Measurements from ENCODE around the gene TSPAN4. TPM values are rescaled to one million over a fixed set of nuclear protein-coding genes. Genes with fewer than 3 reads are reported as not detected.

The TSPAN4 gene
- total and polyA plus RNA-seq, 11 donors = 22.7 to 93.0 (median 31.3) TPM

DNA sequence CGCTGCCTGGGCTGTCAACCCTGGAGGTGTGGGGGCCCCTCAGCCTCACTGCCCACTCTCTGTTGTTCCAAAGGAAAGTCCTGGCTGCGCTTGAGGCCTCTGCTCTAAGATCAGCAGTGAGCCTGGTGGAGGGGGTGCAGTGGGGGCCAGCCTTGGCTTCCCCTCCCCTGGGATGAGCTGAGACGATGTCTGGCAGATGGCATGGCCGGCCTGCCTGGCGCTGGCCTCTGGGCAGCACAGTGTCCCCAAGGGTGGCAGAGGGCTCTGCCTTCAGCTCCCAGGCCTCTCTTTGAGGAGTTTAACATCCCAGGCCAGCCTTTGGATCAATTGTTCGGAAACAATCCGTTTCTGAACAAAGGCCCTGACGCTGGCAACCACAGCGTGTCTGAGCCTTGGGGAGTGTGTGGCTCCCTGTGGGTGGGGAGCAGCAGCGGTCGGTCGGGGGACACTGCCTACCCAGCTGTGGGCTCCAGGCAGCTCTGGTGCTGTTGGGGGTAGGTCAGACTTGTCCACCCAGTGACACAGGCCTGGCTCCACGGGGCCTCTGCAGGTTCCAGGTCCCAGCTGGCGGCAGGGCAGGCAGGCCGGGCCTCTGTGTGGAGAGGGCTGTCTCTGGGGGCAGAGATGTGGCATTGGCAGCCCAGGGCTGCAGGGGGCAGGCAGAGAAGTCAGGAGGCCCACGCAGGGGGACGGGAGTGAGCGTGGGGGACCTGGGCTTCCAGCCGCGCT is 12.1 kb downstream of the TSPAN4 start:
- Histone ChIP-seq H3K4me1 (peaks cover 3 to 65% (median 14%) of the 10 kb centered on the region in 12 donors), H3K27me3 (no peaks in the 10 kb centered on the region), H3K9me3 (no peaks in the 10 kb centered on the region), H3K36me3 (peaks cover 0 to 10% (median 0%) of the 10 kb centered on the region in 9 donors), H3K4me3 (no peak overlapping the region), H3K27ac (no peak overlapping the region)
- DNase-seq (no peak), ATAC-seq (no peak)
- WGBS, 4 donors = 76 to 86% (median 83%) methylated on average over 10 to 20 of the region's 20 CpGs
- intact Hi-C loops (cut with DNase I) = loop anchor here in 1 of 10 donors (10.0 kb wide), 1 partner anchor 50 kb away; no protein-coding TSS in a partner anchor
- TF ChIP-seq, protein P1, sequence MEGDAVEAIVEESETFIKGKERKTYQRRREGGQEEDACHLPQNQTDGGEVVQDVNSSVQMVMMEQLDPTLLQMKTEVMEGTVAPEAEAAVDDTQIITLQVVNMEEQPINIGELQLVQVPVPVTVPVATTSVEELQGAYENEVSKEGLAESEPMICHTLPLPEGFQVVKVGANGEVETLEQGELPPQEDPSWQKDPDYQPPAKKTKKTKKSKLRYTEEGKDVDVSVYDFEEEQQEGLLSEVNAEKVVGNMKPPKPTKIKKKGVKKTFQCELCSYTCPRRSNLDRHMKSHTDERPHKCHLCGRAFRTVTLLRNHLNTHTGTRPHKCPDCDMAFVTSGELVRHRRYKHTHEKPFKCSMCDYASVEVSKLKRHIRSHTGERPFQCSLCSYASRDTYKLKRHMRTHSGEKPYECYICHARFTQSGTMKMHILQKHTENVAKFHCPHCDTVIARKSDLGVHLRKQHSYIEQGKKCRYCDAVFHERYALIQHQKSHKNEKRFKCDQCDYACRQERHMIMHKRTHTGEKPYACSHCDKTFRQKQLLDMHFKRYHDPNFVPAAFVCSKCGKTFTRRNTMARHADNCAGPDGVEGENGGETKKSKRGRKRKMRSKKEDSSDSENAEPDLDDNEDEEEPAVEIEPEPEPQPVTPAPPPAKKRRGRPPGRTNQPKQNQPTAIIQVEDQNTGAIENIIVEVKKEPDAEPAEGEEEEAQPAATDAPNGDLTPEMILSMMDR (IDR thresholded peaks at IDR 0.05) = no peak
- TF ChIP-seq POLR2A (IDR thresholded peaks at IDR 0.05) = no peak

DNA sequence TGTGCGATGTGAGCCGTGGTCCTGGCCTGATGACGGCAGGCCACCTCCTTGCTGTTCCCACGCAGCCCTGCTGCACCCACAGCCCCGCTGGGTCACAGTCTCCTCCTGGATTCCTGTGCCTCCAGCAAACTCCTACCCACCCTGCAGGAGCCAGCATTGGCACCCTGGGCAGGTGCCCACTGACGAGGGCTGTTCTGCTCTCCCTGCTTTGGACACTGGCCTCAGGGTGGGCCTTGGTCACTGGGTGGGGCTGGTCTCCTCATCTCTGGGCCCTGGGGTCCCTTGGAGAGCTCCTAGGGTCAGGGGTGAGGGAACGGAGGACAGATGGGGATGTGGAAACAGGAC is 12.7 kb downstream of the TSPAN4 start:
- Histone ChIP-seq H3K36me3 (peaks cover 0 to 10% (median 0%) of the 10 kb centered on the region in 9 donors), H3K9me3 (no peaks in the 10 kb centered on the region), H3K4me3 (no peak overlapping the region), H3K27me3 (no peaks in the 10 kb centered on the region), H3K4me1 (peaks cover 4 to 65% (median 18%) of the 10 kb centered on the region in 12 donors), H3K27ac (no peak overlapping the region)
- WGBS, 4 donors = 87 to 93% (median 90%) methylated on average over 5 to 7 of the region's 7 CpGs
- ATAC-seq = no peak
- DNase-seq = no peak
- TF ChIP-seq POLR2A (IDR thresholded peaks at IDR 0.05) = no peak
- TF ChIP-seq, protein P1 (IDR thresholded peaks at IDR 0.05) = no peak
- intact Hi-C loops (cut with DNase I) = loop anchor here in 1 of 10 donors (10.0 kb wide), 1 partner anchor 49 kb away; no protein-coding TSS in a partner anchor

- H3K4me1 ChIP-seq = peaks cover 4 to 65% (median 19%) of the 10 kb centered on the region in 12 donors
- intact Hi-C loops (cut with DNase I) = loop anchor here in 1 of 10 donors (10.0 kb wide), 1 partner anchor 49 kb away; no protein-coding TSS in a partner anchor
- WGBS, 4 donors = 87 to 90% (median 89%) methylated on average over 7 to 12 of the region's 12 CpGs
These were observed 13.1 kb downstream of the TSPAN4 start for GRCh38 chr11:855796-856195.

DNA sequence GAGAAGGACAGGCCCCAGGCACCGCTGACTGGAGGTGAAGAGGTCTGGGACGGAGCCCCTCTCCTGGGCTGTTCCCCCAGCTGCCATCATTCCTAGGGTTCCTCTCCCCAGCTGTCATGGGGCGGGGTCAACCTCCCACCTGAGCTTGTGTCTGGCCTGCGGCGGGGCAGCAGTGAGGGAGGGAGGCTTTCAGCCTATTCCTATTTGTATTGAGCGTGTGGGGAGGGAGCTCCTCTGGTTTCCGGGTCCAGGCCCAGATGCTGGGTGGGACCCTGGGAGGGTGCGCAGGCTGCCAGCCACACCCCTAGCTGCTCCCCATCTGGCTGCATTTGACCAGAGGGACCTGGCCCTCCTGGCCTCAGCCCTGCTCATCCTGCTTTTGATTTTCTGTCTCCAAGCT is 13.7 kb downstream of the TSPAN4 start:
- no peak overlapping the region for H3K4me3 ChIP-seq
- no peak for DNase-seq
- TF ChIP-seq POLR2A (IDR thresholded peaks at IDR 0.05) = no peak
- TF ChIP-seq, protein P1 (IDR thresholded peaks at IDR 0.05) = no peak
- H3K27ac ChIP-seq = no peak overlapping the region
- no peak for ATAC-seq
- peaks cover 4 to 59% (median 18%) of the 10 kb centered on the region in 12 donors for H3K4me1 ChIP-seq
- WGBS, 4 donors = 73 to 96% (median 77%) methylated on average over 2 to 8 of the region's 8 CpGs
- intact Hi-C loops (cut with DNase I) = loop anchor here in 1 of 10 donors (10.0 kb wide), 1 partner anchor 48 kb away; no protein-coding TSS in a partner anchor
- peaks cover 0 to 10% (median 0%) of the 10 kb centered on the region in 9 donors for H3K36me3 ChIP-seq
- H3K27me3 ChIP-seq = no peaks in the 10 kb centered on the region
- no peaks in the 10 kb centered on the region for H3K9me3 ChIP-seq

More at GRCh38 chr11:855796-856195, 13.1 kb downstream of the TSPAN4 start:
- Histone ChIP-seq H3K4me3 (no peak overlapping the region), H3K9me3 (no peaks in the 10 kb centered on the region), H3K27ac (no peak overlapping the region), H3K36me3 (peaks cover 0 to 10% (median 0%) of the 10 kb centered on the region in 9 donors), H3K27me3 (no peaks in the 10 kb centered on the region)
- ATAC-seq (no peak), DNase-seq (no peak)
- TF ChIP-seq POLR2A (IDR thresholded peaks at IDR 0.05) = no peak
- TF ChIP-seq, protein P1 (IDR thresholded peaks at IDR 0.05) = no peak

Data from heart left ventricle (tissue), 16 donors.